GM23338 (cell line): ENCODE measurements around the gene DNASE1L1. TPM values are rescaled to one million over a fixed set of nuclear protein-coding genes. Genes with fewer than 3 reads are reported as not detected.

Source experiments
- ATAC-seq: fragments of 200-7000 bp; cut with Tn5 transposase; 3 replicates; pipeline ENCODE4 v1.9.1; 2020
- DNase-seq: peaks from one replicate; pipeline ENCODE4 v3.0.0-alpha.2; 2015; ENCODE audit warnings: low spot score
- H2AFZ ChIP-seq: fragments of 200-600 bp; sonication (generic); 2 replicates; pipeline ENCODE4 v1.8.0; 2016; ENCODE audit warnings: antibody characterized with exemption, mild to moderate bottlenecking, moderate library complexity
- H3F3A ChIP-seq: fragments of 200-600 bp; sonication (generic); replicated peaks from 2 replicates; pipeline ENCODE4 v1.8.0; 2017; ENCODE audit warnings: antibody characterized with exemption, mixed run types, low read depth
- H3K27ac ChIP-seq: fragments of 200-600 bp; sonication (generic); 2 replicates; pipeline ENCODE4 v1.6.1; 2016; ENCODE audit warnings: low read depth
- H3K27me3 ChIP-seq: fragments of 200-600 bp; sonication (generic); 2 replicates; pipeline ENCODE4 v1.8.0; 2016; ENCODE audit warnings: mild to moderate bottlenecking, mixed run types, moderate library complexity; ENCODE audit not compliant: insufficient read depth
- H3K36me3 ChIP-seq: fragments of 200-600 bp; sonication (generic); 2 replicates; pipeline ENCODE4 v1.8.0; 2016; ENCODE audit warnings: mild to moderate bottlenecking; ENCODE audit not compliant: insufficient read depth
- H3K4me1 ChIP-seq: fragments of 200-600 bp; sonication (generic); 2 replicates; pipeline ENCODE4 v1.8.0; 2016; ENCODE audit warnings: mild to moderate bottlenecking, moderate library complexity; ENCODE audit not compliant: insufficient read depth
- H3K4me2 ChIP-seq: fragments of 200-600 bp; sonication (generic); 2 replicates; pipeline ENCODE4 v1.7.1; 2017; ENCODE audit warnings: mixed run types
- H3K4me3 ChIP-seq: fragments of 200-600 bp; sonication (generic); 2 replicates; pipeline ENCODE4 v1.6.1; 2016; ENCODE audit warnings: mixed run types
- H3K79me2 ChIP-seq: fragments of 200-600 bp; sonication (generic); replicated peaks from 2 replicates; pipeline ENCODE4 v1.8.0; 2017; ENCODE audit warnings: mild to moderate bottlenecking; ENCODE audit not compliant: insufficient read depth
- H3K9me2 ChIP-seq: fragments of 200-600 bp; sonication (generic); 2 replicates; pipeline ENCODE4 v1.8.0; 2017; ENCODE audit not compliant: insufficient read depth
- H4K20me1 ChIP-seq: fragments of 200-600 bp; sonication (generic); replicated peaks from 2 replicates; pipeline ENCODE4 v1.8.0; 2017; ENCODE audit warnings: mild to moderate bottlenecking; ENCODE audit not compliant: insufficient read depth
- H3K27ac Mint-ChIP-seq: 2 replicates; pipeline ENCODE4 v1.8.0; 2020; ENCODE audit warnings: inconsistent platforms, mild to moderate bottlenecking, moderate library complexity, mixed read lengths
- H3K27me3 Mint-ChIP-seq: 3 replicates; pipeline ENCODE4 v1.8.0; 2022; ENCODE audit warnings: low read depth, mild to moderate bottlenecking, moderate library complexity, mixed read lengths, inconsistent platforms; ENCODE audit not compliant: insufficient read depth, poor library complexity
- H3K36me3 Mint-ChIP-seq: 3 replicates; pipeline ENCODE4 v1.8.0; 2021; ENCODE audit warnings: low read depth, mild to moderate bottlenecking, inconsistent platforms, moderate library complexity, mixed read lengths
- H3K4me1 Mint-ChIP-seq: 3 replicates; pipeline ENCODE4 v1.8.0; 2020; ENCODE audit warnings: mild to moderate bottlenecking, inconsistent platforms, mixed read lengths
- H3K4me3 Mint-ChIP-seq: 3 replicates; pipeline ENCODE4 v1.8.0; 2021; ENCODE audit warnings: moderate library complexity, mild to moderate bottlenecking, inconsistent platforms, mixed read lengths
- H3K9me3 Mint-ChIP-seq: 3 replicates; pipeline ENCODE4 v1.8.0; 2020; ENCODE audit warnings: moderate library complexity, mild to moderate bottlenecking, inconsistent platforms, mixed read lengths
- CREB1 ChIP-seq: fragments of 250-450 bp; sonication (Bioruptor Pico); IDR thresholded peaks from 2 replicates; pipeline ENCODE4 v1.5.0; 2020; ENCODE audit warnings: low read depth, mild to moderate bottlenecking, moderate library complexity
- ETS1 ChIP-seq: IDR thresholded peaks from 2 replicates; pipeline ENCODE4 v1.6.1; 2016; ENCODE audit warnings: antibody characterized with exemption
- EZH2 ChIP-seq: fragments of 200-600 bp; sonication (generic); IDR thresholded peaks from one replicate; pipeline ENCODE4 v1.8.0; 2017; ENCODE audit warnings: antibody characterized with exemption, mild to moderate bottlenecking, low read depth; ENCODE audit not compliant: unreplicated experiment
- EZH2phosphoT487 ChIP-seq: fragments of 200-600 bp; sonication (generic); IDR thresholded peaks from one replicate; pipeline ENCODE4 v1.8.1; 2018; ENCODE audit warnings: antibody characterized with exemption; ENCODE audit not compliant: unreplicated experiment
- POLR2AphosphoS5 ChIP-seq: IDR thresholded peaks from 2 replicates; pipeline ENCODE4 v1.6.1; 2016; ENCODE audit warnings: antibody characterized with exemption, low read depth
- STAT1 ChIP-seq: IDR thresholded peaks from one replicate; pipeline ENCODE4 v1.6.1; 2016; ENCODE audit warnings: antibody characterized with exemption; ENCODE audit not compliant: unreplicated experiment
- ZNF114 ChIP-seq: fragments of 250-450 bp; sonication (Bioruptor Pico); IDR thresholded peaks from 2 replicates; pipeline ENCODE4 v1.5.0; 2020; ENCODE audit warnings: mild to moderate bottlenecking, moderate library complexity
- polyA plus RNA-seq: library from polyadenylated mRNA; unstranded; fragments of >200 nt; fragmentation: Nextera tagmentation; extraction: Ambion mirVana; gene quantifications from 2 replicates; pipeline ENCODE4 v1.2.1, GENCODE V29; 2016
- total RNA-seq: library from RNA; depleted of rRNA; stranded (reverse); fragments of >200 nt; shearing (Covaris generic); gene quantifications from 2 replicates; pipeline ENCODE4 v1.2.3, GENCODE V29; 2014

The DNASE1L1 gene
- total and polyA plus RNA-seq, 2 experiments from 2014 or later: 3.3 to 16.1 TPM

GRCh38 chrX:154371789-154372300 is 37.2 kb downstream of the DNASE1L1 start:
- Histone ChIP-seq H3K27ac (no peak overlapping the region), H3F3A (0 out of 2 replicates have a peak, but pooled peaks cover 5% of the 10 kb centered on the region), H3K9me2 (no peaks in the 10 kb centered on the region), H3K27me3 (no peaks in the 10 kb centered on the region), H3K4me3 (peak overlapping the region; percentile 84), H4K20me1 (peaks cover 4% of the 10 kb centered on the region), H3K79me2 (peaks cover 38% of the 10 kb centered on the region), H3K4me2 (peak overlapping the region; percentile 75), H2AFZ (no peak overlapping the region), H3K4me1 (0 out of 2 replicates have a peak, but pooled peaks cover 4% of the 10 kb centered on the region), H3K36me3 (no peaks in the 10 kb centered on the region)
- DNase-seq: no peak
- Mint-ChIP-seq H3K9me3 (peaks cover 5% of the 10 kb centered on the region; the same call in 2 of the 3 replicates), H3K4me1 (peaks cover 6% of the 10 kb centered on the region; the same call in 1 of the 3 replicates), H3K27me3 (peaks cover 16% of the 10 kb centered on the region), H3K27ac (no peak overlapping the region), H3K4me3 (no peak overlapping the region; the same call in 2 of the 3 replicates), H3K36me3 (peaks cover 28% of the 10 kb centered on the region)
- TF ChIP-seq CREB1 (CRISPR knock-in tag): no peak
- no peak for TF ChIP-seq ZNF114 (CRISPR knock-in tag)
- no peak for TF ChIP-seq STAT1
- no peak for TF ChIP-seq EZH2phosphoT487
- no peak for TF ChIP-seq EZH2
- no peak for TF ChIP-seq POLR2AphosphoS5
- peak; percentile 2 for ATAC-seq

GRCh38 chrX:154371017-154371788 is 37.9 kb downstream of the DNASE1L1 start:
- no peak for TF ChIP-seq EZH2phosphoT487
- peak; percentile 84 for TF ChIP-seq POLR2AphosphoS5
- no peak for TF ChIP-seq ETS1
- Histone ChIP-seq H3F3A (0 out of 2 replicates have a peak, but pooled peaks cover 7% of the 10 kb centered on the region), H3K9me2 (no peaks in the 10 kb centered on the region), H3K4me3 (peak overlapping the region; percentile 84), H3K27ac (peak overlapping the region; percentile 81; the same call in 1 of the 2 replicates), H3K4me2 (peak overlapping the region; percentile 88), H4K20me1 (peaks cover 6% of the 10 kb centered on the region), H3K4me1 (0 out of 2 replicates have a peak, but pooled peaks cover 4% of the 10 kb centered on the region), H3K79me2 (peaks cover 43% of the 10 kb centered on the region), H2AFZ (no peak overlapping the region), H3K36me3 (no peaks in the 10 kb centered on the region), H3K27me3 (no peaks in the 10 kb centered on the region)
- H3K36me3 Mint-ChIP-seq: peaks cover 35% of the 10 kb centered on the region
- peak overlapping the region; percentile 81 for H3K4me3 Mint-ChIP-seq
- ATAC-seq: peak; percentile 28
- peak overlapping the region; percentile 90; the same call in 1 of the 2 replicates for H3K27ac Mint-ChIP-seq
- peaks cover 20% of the 10 kb centered on the region for H3K27me3 Mint-ChIP-seq
- H3K4me1 Mint-ChIP-seq: peaks cover 6% of the 10 kb centered on the region; the same call in 1 of the 3 replicates
- H3K9me3 Mint-ChIP-seq: peaks cover 5% of the 10 kb centered on the region; the same call in 2 of the 3 replicates
- DNase-seq: peak; percentile 92
